Keratinocyte (primary cell): Measurements from ENCODE around the gene CMC4. TPM values are rescaled to one million over a fixed set of nuclear protein-coding genes. Genes with fewer than 3 reads are reported as not detected.

ENCODE experiments used
- DNase-seq: peaks from one replicate; pipeline ENCODE4 v3.0.0-alpha.2; 2011; ENCODE audit warnings: low read depth, missing footprints, low spot score
- FAIRE-seq: peaks from 2 replicates; lab custom pipeline; 2011; peaks lifted over from hg19 to GRCh38; lab: Jason Lieb, UNC
- H2AFZ ChIP-seq: 2 replicates; pipeline ENCODE4 v1.6.0; 2012; ENCODE audit warnings: low read length, control low read depth, inconsistent platforms; ENCODE audit not compliant: control insufficient read depth
- H3K27ac ChIP-seq: 2 replicates; pipeline ENCODE4 v1.5.1; 2011; ENCODE audit warnings: low read length; ENCODE audit not compliant: control insufficient read depth, insufficient read depth
- H3K27me3 ChIP-seq: 3 replicates; pipeline ENCODE4 v1.6.0; 2011; ENCODE audit warnings: low read length; ENCODE audit not compliant: control insufficient read depth, insufficient read depth; ENCODE audit errors: extremely low read depth
- H3K36me3 ChIP-seq, 2 experiments: 2 replicates in 1 of 2; 3 replicates in 1 of 2; pipeline ENCODE4 v1.5.1; 2011; ENCODE audit warnings: low read length in 2 of 2, mild to moderate bottlenecking in 1 of 2; ENCODE audit not compliant: control insufficient read depth in 2 of 2, insufficient read depth in 2 of 2; ENCODE audit errors: extremely low read depth in 1 of 2
- H3K4me1 ChIP-seq: 3 replicates; pipeline ENCODE4 v1.5.1; 2011; ENCODE audit warnings: low read length; ENCODE audit not compliant: control insufficient read depth, insufficient read depth; ENCODE audit errors: extremely low read depth
- H3K4me2 ChIP-seq: 3 replicates; pipeline ENCODE4 v1.6.0; 2011; ENCODE audit warnings: low read depth, low read length; ENCODE audit not compliant: control insufficient read depth, insufficient read depth; ENCODE audit errors: extremely low read depth
- H3K4me3 ChIP-seq, 3 experiments: fragments of 200-600 bp in 1 of 3; sonication (generic) in 1 of 3; 2 replicates in 2 of 3; 3 replicates in 1 of 3; pipeline ENCODE4 v1.5.1; 2011 to 2016; ENCODE audit warnings: low read length in 3 of 3, mild to moderate bottlenecking in 3 of 3, control low read depth in 2 of 3, inconsistent platforms in 1 of 3, low read depth in 1 of 3, mixed read lengths in 1 of 3, mixed run types in 1 of 3, moderate library complexity in 1 of 3; ENCODE audit not compliant: control insufficient read depth in 2 of 3, insufficient read depth in 2 of 3; ENCODE audit errors: extremely low read depth in 1 of 3
- H3K79me2 ChIP-seq: 2 replicates; pipeline ENCODE4 v1.6.0; 2012; ENCODE audit warnings: low read length; ENCODE audit not compliant: control insufficient read depth, insufficient read depth
- H3K9ac ChIP-seq: 3 replicates; pipeline ENCODE4 v1.6.0; 2011; ENCODE audit warnings: low read length; ENCODE audit not compliant: control insufficient read depth, insufficient read depth; ENCODE audit errors: extremely low read depth
- H3K9me1 ChIP-seq: 3 replicates; pipeline ENCODE4 v1.6.0; 2011; ENCODE audit warnings: low read length; ENCODE audit not compliant: control insufficient read depth, insufficient read depth; ENCODE audit errors: extremely low read depth
- H3K9me3 ChIP-seq: 2 replicates; pipeline ENCODE4 v1.5.1; 2012; ENCODE audit warnings: low read depth, low read length; ENCODE audit not compliant: control insufficient read depth
- H4K20me1 ChIP-seq: 3 replicates; pipeline ENCODE4 v1.6.0; 2011; ENCODE audit warnings: low read length; ENCODE audit not compliant: control insufficient read depth, insufficient read depth; ENCODE audit errors: extremely low read depth
- EZH2 ChIP-seq: IDR thresholded peaks from one replicate; pipeline ENCODE4 v1.6.1; 2012; ENCODE audit warnings: inconsistent platforms, mild to moderate bottlenecking, low read length, moderate library complexity
- dilution Hi-C: fragments of 300-500 bp; cut with MboI; formaldehyde crosslinking; loops from one replicate; pipeline ENCODE4 v1.7.0; 2020; ENCODE audit warnings: low sequenced_read_pairs; ENCODE audit not compliant: extremely low pct_ligation_motif_present
- polyA plus RNA-seq, 5 experiments: library from polyadenylated mRNA; depleted of rRNA in 3 of 5; stranded (reverse) in 3 of 5; stranded (forward) in 1 of 5; unstranded in 1 of 5; fragments of >200 nt; gene quantifications; 1 replicate in 1 of 5; 2 replicates in 3 of 5; 3 replicates in 1 of 5; pipeline versions ENCODE4 v1.2.1 to v1.2.3, GENCODE V29; 2011 to 2012; ENCODE audit warnings: missing spikeins in 2 of 5, low read depth in 1 of 5, low replicate concordance in 1 of 5
- TF ChIP-seq, protein P1 (sequence below), 3 experiments: IDR thresholded peaks in 1 of 3; conservative IDR thresholded peaks in 1 of 3; optimal IDR thresholded peaks in 1 of 3; 2 replicates in 2 of 3; 3 replicates in 1 of 3; pipeline versions ENCODE3 to v1.5.1; 2011; ENCODE audit warnings: low read length in 3 of 3, mild to moderate bottlenecking in 3 of 3, moderate library complexity in 2 of 3, control low read depth in 1 of 3, inconsistent platforms in 1 of 3; ENCODE audit not compliant: insufficient read depth in 2 of 3; ENCODE audit errors: extremely low read depth in 1 of 3

The CMC4 gene
- polyA plus RNA-seq, 1 donor (not counting 4 experiments of a cell fraction or from before 2014, with no cell fraction given), result 10.1 TPM

DNA sequence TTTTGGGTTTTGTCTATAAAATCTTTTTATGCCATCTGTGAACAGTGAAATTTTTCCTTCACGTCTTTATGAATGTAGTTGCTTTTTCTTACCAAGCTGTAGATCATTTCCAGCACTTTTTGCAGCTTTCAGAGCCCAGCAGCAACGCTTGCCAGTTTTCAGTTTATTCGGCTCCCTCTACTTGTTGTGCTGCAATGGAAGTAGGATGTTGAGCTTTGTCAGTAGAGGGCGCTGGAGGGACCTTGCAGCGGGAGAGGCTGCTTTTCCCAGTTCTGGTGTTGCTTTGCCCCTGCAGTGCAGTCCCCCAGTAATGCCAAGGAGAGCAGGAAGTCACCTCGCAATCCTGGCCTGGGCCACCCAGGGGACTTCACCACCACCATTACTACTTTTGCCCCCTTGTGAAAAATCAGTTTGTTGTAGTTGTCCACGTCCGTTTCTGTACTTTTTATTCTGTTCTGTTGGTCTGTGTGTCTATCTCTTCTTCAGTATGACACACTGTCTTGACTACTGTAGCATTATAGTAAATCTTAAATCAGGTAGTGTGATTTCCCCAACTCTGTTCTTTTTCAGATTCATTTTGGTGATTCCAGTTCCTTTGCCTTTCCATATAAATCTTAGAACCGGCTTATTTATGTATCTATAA, 21.8 kb downstream of the CMC4 start:
- H3K79me2 ChIP-seq, result no peaks in the 10 kb centered on the region
- no peak overlapping the region for H2AFZ ChIP-seq
- H3K27ac ChIP-seq, result no peak overlapping the region
- H3K36me3 ChIP-seq, result no peaks in the 10 kb centered on the region
- no peaks in the 10 kb centered on the region for H3K9me1 ChIP-seq
- no peaks in the 10 kb centered on the region for H3K9me3 ChIP-seq
- TF ChIP-seq, protein P1, sequence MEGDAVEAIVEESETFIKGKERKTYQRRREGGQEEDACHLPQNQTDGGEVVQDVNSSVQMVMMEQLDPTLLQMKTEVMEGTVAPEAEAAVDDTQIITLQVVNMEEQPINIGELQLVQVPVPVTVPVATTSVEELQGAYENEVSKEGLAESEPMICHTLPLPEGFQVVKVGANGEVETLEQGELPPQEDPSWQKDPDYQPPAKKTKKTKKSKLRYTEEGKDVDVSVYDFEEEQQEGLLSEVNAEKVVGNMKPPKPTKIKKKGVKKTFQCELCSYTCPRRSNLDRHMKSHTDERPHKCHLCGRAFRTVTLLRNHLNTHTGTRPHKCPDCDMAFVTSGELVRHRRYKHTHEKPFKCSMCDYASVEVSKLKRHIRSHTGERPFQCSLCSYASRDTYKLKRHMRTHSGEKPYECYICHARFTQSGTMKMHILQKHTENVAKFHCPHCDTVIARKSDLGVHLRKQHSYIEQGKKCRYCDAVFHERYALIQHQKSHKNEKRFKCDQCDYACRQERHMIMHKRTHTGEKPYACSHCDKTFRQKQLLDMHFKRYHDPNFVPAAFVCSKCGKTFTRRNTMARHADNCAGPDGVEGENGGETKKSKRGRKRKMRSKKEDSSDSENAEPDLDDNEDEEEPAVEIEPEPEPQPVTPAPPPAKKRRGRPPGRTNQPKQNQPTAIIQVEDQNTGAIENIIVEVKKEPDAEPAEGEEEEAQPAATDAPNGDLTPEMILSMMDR (optimal IDR thresholded peaks at IDR 0.05 in 1 of 3, IDR thresholded peaks at IDR 0.05 in 1 of 3, conservative IDR thresholded peaks at IDR 0.05 in 1 of 3; ENCODE audit: extremely low read depth in 1 of 3, insufficient read depth in 2 of 3, low read length in 3 of 3), result peak; percentile 49 to 74 (median 68)
- TF ChIP-seq EZH2, result no peak
- no peak for FAIRE-seq
- no peaks in the 10 kb centered on the region for H3K4me1 ChIP-seq
- dilution Hi-C loops, result no loop called here
- H3K4me3 ChIP-seq, result no peak overlapping the region
- no peak overlapping the region for H3K9ac ChIP-seq
- H4K20me1 ChIP-seq, result no peaks in the 10 kb centered on the region
- no peak for DNase-seq
- H3K27me3 ChIP-seq, result no peaks in the 10 kb centered on the region
- no peak overlapping the region for H3K4me2 ChIP-seq

- Histone ChIP-seq H3K4me3 (no peak overlapping the region), H3K36me3 (no peaks in the 10 kb centered on the region), H3K4me1 (no peaks in the 10 kb centered on the region), H2AFZ (no peak overlapping the region), H3K9me3 (no peaks in the 10 kb centered on the region), H3K4me2 (no peak overlapping the region), H3K9me1 (no peaks in the 10 kb centered on the region), H3K27ac (no peak overlapping the region), H3K27me3 (no peaks in the 10 kb centered on the region), H4K20me1 (no peaks in the 10 kb centered on the region), H3K9ac (no peak overlapping the region), H3K79me2 (no peaks in the 10 kb centered on the region)
- TF ChIP-seq, protein P1 (optimal IDR thresholded peaks at IDR 0.05 in 1 of 3, IDR thresholded peaks at IDR 0.05 in 1 of 3, conservative IDR thresholded peaks at IDR 0.05 in 1 of 3; ENCODE audit: extremely low read depth in 1 of 3, insufficient read depth in 2 of 3, low read length in 3 of 3), result no peak
- no peak for TF ChIP-seq EZH2
- DNase-seq (no peak), FAIRE-seq (no peak)
- dilution Hi-C loops, result no loop called here
Observed at GRCh38 chrX:155046811-155047528, 24.0 kb downstream of the CMC4 start.
